Parathyroid adenoma (tissue), 2 donors: ENCODE measurements around the gene C1GALT1C1L.
A peak's percentile ranks its signal among the peaks of the same experiment; 100 is the strongest.
"Not testable (repeated sequence)": the region's sequence is repeated elsewhere in the genome, so short reads cannot be mapped to it uniquely, and the experiment has no call there.

Source experiments
- H2AFZ ChIP-seq: fragments of 300-600 bp; sonication (generic); one replicate; pipeline ENCODE4 v1.7.0; 2017; ENCODE audit warnings: antibody characterized with exemption, mild to moderate bottlenecking
- H3K27ac ChIP-seq: fragments of 300-600 bp; sonication (generic); one replicate; pipeline ENCODE4 v1.7.0; 2017
- H3K27me3 ChIP-seq: fragments of 300-600 bp; sonication (generic); one replicate; pipeline ENCODE4 v1.7.0; 2017; ENCODE audit warnings: low read length; ENCODE audit not compliant: control insufficient read depth, insufficient read depth
- H3K36me3 ChIP-seq: fragments of 300-600 bp; sonication (generic); one replicate; pipeline ENCODE4 v1.7.0; 2017; ENCODE audit warnings: low read length; ENCODE audit not compliant: control insufficient read depth, insufficient read depth
- H3K4me1 ChIP-seq: fragments of 300-600 bp; sonication (generic); one replicate; pipeline ENCODE4 v1.7.0; 2017; ENCODE audit warnings: control low read depth
- H3K4me2 ChIP-seq: fragments of 300-600 bp; sonication (generic); one replicate; pipeline ENCODE4 v1.7.0; 2017; ENCODE audit warnings: low read length
- H3K4me3 ChIP-seq: fragments of 300-600 bp; sonication (generic); one replicate; pipeline ENCODE4 v1.7.0; 2017; ENCODE audit warnings: low read depth, low read length
- H3K79me2 ChIP-seq: fragments of 300-600 bp; sonication (generic); one replicate; pipeline ENCODE4 v1.7.0; 2017; ENCODE audit warnings: control low read depth
- H3K9ac ChIP-seq: fragments of 300-600 bp; sonication (generic); one replicate; pipeline ENCODE4 v1.7.0; 2017; ENCODE audit warnings: mild to moderate bottlenecking
- H3K9me3 ChIP-seq: fragments of 300-600 bp; sonication (generic); one replicate; pipeline ENCODE4 v1.7.0; 2017; ENCODE audit warnings: low read length; ENCODE audit not compliant: control insufficient read depth
- TF ChIP-seq, protein P1 (sequence below): fragments of 300-600 bp; sonication (generic); IDR thresholded peaks from one replicate; pipeline ENCODE4 v1.7.0; 2017; ENCODE audit warnings: antibody characterized with exemption, mild to moderate bottlenecking
- donor health status: primary hyperparathyroidism.

C1GALT1C1L gene

DNA sequence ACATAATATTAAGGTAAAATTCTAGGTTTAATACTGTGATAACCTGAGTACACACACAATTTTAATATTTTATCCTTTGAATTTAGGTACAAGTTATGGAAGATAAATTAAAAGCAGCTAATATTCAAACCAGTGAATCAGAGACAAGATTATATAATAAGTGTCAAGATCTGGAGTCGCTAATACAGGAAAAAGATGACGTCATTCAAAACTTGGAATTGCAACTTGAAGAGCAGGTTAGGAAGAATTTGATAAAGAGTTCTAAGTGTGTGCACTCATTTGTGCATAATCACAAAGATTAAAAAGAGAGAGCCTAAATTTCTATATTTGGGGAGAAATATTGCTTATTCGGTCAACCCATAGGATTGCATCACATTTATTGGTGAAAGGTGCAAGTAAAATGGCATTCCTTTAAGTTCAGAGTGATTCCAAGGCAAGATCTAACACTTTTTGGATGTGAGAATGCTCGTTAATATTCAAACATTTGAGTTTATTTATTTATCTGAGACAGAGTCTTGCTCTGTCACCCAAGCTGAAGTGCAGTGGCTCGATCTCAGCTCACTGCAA is 16.3 kb upstream of the C1GALT1C1L start:
- Histone ChIP-seq H3K4me2 (no peak overlapping the region), H3K36me3 (no peaks in the 10 kb centered on the region), H2AFZ (no peak overlapping the region), H3K9ac (no peak overlapping the region), H3K4me1 (peaks cover 7% of the 10 kb centered on the region), H3K4me3 (no peak overlapping the region), H3K27me3 (no peaks in the 10 kb centered on the region), H3K79me2 (no peaks in the 10 kb centered on the region), H3K9me3 (no peaks in the 10 kb centered on the region), H3K27ac (no peak overlapping the region)
- TF ChIP-seq, protein P1, sequence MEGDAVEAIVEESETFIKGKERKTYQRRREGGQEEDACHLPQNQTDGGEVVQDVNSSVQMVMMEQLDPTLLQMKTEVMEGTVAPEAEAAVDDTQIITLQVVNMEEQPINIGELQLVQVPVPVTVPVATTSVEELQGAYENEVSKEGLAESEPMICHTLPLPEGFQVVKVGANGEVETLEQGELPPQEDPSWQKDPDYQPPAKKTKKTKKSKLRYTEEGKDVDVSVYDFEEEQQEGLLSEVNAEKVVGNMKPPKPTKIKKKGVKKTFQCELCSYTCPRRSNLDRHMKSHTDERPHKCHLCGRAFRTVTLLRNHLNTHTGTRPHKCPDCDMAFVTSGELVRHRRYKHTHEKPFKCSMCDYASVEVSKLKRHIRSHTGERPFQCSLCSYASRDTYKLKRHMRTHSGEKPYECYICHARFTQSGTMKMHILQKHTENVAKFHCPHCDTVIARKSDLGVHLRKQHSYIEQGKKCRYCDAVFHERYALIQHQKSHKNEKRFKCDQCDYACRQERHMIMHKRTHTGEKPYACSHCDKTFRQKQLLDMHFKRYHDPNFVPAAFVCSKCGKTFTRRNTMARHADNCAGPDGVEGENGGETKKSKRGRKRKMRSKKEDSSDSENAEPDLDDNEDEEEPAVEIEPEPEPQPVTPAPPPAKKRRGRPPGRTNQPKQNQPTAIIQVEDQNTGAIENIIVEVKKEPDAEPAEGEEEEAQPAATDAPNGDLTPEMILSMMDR = no peak

DNA sequence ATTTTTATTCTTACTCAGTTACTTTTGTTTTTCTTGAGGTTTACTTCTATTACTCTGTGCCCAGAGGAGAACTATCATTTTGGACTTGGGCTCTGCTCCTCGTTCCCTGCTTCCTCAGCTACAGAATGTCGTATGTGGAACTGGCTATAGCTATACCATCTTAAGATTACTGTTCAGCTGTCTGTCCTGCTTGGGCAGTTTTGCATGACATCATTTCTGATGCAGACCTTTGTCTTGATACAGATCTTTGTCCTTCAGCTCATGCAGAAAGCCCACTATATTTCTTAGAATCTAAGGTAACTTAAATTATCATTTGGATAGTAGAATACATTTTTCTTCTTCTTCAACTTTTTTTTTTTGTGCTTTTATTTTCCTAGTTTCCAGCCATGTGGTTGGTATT is 13.8 kb upstream of the C1GALT1C1L start:
- H3K4me1 ChIP-seq = peaks cover 7% of the 10 kb centered on the region
- H3K9me3 ChIP-seq = no peaks in the 10 kb centered on the region

GRCh38 chr2:43685357-43685756 is 9.1 kb upstream of the C1GALT1C1L start:
- H3K4me3 ChIP-seq = no peak overlapping the region
- no peaks in the 10 kb centered on the region for H3K9me3 ChIP-seq
- H3K4me2 ChIP-seq = peak overlapping the region; percentile 32
- no peaks in the 10 kb centered on the region for H3K36me3 ChIP-seq
- TF ChIP-seq, protein P1 = no peak
- H3K79me2 ChIP-seq = no peaks in the 10 kb centered on the region
- peak overlapping the region; percentile 53 for H3K27ac ChIP-seq
- H2AFZ ChIP-seq = peak overlapping the region; percentile 62
- no peaks in the 10 kb centered on the region for H3K27me3 ChIP-seq
- peaks cover 7% of the 10 kb centered on the region for H3K4me1 ChIP-seq
- no peak overlapping the region for H3K9ac ChIP-seq

More for the DNA sequence above, 13.8 kb upstream of the C1GALT1C1L start:
- Histone ChIP-seq H3K36me3 (no peaks in the 10 kb centered on the region), H2AFZ (no peak overlapping the region), H3K4me2 (no peak overlapping the region), H3K4me3 (no peak overlapping the region), H3K27me3 (no peaks in the 10 kb centered on the region), H3K27ac (no peak overlapping the region), H3K79me2 (no peaks in the 10 kb centered on the region), H3K9ac (no peak overlapping the region)
- TF ChIP-seq, protein P1 = no peak

- H2AFZ ChIP-seq, H3K4me3 ChIP-seq, H3K27ac ChIP-seq, H3K4me1 ChIP-seq, H3K27me3 ChIP-seq, H3K79me2 ChIP-seq, H3K36me3 ChIP-seq, H3K9ac ChIP-seq, H3K9me3 ChIP-seq, H3K4me2 ChIP-seq: not testable (repeated sequence)
Observed at GRCh38 chr2:43677783-43678182, 1.6 kb upstream of the C1GALT1C1L start.

DNA sequence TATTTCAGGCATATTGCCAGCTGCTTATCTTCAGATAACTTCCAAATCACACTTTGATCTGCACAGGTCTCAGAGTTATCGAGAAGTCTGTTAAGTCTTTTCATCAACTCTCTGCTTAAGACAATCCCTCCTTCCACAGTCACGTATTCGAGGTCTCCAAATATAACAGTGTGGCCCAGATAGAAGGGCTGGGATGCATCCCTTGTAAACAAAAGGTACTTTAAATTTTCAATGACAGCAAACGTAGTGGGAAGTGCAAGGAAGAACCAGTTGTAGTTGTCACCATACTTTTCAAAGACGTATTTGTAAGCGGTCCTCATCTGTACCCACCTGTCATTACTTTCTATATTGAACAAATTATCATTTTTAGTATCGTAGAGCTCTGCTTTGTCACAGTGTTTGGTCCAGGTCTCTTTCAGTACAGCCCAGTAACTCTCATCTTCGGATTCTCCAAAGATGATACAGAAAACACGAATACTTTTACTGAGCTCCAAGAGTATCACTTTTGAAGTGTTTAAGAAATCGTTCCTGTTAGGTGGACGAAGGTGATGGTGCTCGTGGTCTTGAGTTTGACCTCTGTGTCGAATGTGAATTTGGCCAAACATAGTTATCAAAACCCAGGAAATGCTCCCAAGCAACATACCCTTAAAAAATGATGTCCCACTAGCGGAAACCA is 445 bp downstream of the C1GALT1C1L start:
- H3K4me1 ChIP-seq = no peaks in the 10 kb centered on the region
- H3K79me2 ChIP-seq = no peaks in the 10 kb centered on the region
- TF ChIP-seq, protein P1 = no peak
- H3K4me2 ChIP-seq = peak overlapping the region; percentile 64
- H3K4me3 ChIP-seq = peak overlapping the region; percentile 52
- no peaks in the 10 kb centered on the region for H3K9me3 ChIP-seq
- H3K27me3 ChIP-seq = no peaks in the 10 kb centered on the region
- no peaks in the 10 kb centered on the region for H3K36me3 ChIP-seq
- no peak overlapping the region for H3K27ac ChIP-seq
- peak overlapping the region; percentile 78 for H2AFZ ChIP-seq
- H3K9ac ChIP-seq = no peak overlapping the region
